GM18508 (cell line): ENCODE results near the gene ITPR1.

ENCODE experiments used
- ATAC-seq: cut with Tn5 transposase; IDR thresholded peaks from one replicate; pipeline ENCODE4 v1.9.1; 2021; ENCODE audit warnings: moderate number of reproducible peaks; ENCODE audit not compliant: insufficient read depth, unreplicated experiment

ITPR1 gene

GRCh38 chr3:4707324-4707723, 214.2 kb downstream of the ITPR1 start:
- ATAC-seq: no peak

DNA sequence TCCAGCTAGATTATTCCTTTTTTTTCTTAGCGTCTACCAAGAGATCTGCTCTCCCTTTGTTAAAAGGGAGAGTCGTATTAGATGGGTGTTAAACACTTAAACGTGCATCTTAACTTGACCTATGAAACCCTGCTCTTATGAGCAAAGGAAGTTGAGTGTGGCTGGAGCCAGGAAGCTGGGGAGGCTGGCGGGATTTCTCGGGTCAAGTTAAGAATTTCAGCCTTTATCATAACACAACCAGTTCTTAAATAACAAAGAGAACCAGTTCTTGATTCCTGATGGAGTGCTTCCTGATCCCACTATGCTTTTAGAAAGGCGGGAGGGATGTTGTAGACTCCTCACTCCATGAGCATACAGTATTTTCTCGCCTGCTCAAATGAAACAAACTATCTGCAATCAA, 215.1 kb downstream of the ITPR1 start:
- ATAC-seq: no peak

DNA sequence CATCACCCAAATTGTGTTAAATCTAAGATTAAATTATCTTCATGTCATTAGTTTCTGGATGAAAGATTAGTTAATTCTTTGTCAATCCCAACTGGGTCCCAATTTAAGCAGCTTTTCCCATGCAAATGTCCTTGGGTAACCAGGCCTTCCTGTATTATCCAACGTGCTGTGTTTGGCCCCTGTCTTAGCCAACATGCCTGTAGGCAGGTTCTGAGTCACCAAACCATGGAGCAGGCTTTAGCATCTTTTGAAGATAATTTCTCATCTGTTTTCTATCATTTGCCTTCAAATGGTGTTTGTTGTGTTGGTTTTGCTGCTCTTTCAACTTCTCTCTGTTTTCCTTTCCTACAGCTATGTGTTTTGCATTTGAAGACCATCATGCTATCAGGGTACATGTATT, 216.2 kb downstream of the ITPR1 start:
- ATAC-seq: no peak

DNA sequence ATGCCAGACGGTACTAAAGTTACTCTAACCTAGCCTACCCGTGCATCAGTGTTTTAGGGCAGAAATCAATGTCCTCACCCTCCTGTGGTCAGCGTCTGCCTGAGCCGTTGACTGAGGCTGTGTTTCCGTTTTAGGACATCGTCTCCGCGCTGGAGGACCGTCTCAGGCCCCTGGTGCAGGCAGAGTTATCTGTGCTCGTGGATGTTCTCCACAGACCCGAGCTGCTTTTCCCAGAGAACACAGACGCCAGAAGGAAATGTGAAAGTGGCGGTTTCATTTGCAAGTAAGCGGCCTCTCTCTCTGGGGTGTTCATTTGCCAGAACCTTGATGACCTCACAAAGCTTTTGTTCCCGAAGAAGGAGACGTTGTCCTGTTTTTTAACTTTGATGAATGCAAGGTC, 217.0 kb downstream of the ITPR1 start:
- ATAC-seq: no peak

- ATAC-seq: peak; percentile 15
Observed at GRCh38 chr3:4711680-4711992, 218.5 kb downstream of the ITPR1 start.

GRCh38 chr3:4712109-4712508, 219.0 kb downstream of the ITPR1 start:
- ATAC-seq: no peak

DNA sequence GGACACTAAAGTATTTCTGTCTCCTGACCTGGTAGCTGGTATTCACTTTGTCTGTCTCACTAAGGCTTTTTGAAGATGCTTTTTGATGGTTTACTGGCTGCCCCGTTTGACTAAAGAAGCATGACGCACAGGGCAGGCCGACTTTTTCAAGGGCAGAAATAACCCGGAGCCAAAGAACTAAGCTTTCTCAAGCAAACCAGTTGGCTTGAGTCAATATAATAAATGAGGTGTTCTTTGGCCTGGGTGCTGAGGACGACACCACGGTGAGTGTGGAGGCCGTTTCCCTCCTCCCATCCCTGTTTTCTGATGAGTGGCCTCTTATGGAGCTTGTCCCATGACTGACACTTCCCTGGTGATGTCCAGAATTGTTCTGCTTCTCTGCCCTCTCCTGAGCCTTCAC, 220.9 kb downstream of the ITPR1 start:
- ATAC-seq: no peak

DNA sequence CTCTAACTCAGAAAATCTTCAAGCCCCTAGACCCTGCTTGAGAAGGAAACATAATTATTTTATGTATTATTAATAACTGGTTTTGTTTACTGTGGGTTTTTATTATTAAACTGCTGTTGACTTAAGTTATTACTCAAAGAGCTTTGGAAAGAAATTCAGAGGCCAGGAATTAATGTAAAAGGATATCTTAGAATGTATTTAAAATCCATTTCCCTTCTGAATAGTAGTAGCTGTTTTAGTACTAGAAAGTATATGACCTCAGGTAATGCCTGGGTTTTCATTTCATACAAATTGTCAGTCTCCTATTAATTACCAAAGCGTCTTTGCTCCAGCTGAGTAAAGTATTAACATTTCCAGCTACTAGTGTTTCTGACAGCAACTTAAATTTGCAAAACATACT, 223.1 kb downstream of the ITPR1 start:
- no peak for ATAC-seq

DNA sequence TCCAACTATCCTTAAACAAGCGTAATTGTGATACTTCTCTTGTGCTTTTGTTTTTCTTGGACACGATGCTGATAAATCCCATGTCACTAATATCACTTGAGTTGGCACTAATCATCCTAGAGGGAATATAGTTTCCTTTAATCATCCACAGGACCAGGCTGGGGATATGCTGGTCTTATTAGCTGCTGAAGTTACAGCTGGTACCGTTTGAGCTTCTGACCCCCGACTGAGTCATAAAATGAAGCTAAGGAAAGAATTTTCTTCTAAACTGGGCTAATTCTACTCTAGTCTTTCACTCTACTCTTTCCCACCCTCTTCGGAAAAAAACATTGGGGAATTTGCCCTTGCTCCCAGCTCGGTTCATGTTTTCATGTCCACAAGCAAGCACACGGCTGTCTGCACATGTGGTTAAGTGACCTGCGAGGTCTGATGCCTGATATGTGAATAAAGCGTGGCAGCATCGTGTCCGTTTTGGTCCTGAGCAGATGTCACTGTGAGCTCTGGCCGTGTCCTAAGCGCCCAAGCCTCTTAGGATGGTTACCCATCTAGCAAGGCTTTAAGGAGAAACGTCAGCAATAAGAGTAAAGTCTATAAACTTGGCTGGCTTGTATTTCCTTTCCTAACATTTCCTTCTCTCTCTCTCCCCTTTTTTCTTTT, 223.7 kb downstream of the ITPR1 start:
- ATAC-seq: no peak

GRCh38 chr3:4717363-4717740, 224.2 kb downstream of the ITPR1 start:
- ATAC-seq: no peak

DNA sequence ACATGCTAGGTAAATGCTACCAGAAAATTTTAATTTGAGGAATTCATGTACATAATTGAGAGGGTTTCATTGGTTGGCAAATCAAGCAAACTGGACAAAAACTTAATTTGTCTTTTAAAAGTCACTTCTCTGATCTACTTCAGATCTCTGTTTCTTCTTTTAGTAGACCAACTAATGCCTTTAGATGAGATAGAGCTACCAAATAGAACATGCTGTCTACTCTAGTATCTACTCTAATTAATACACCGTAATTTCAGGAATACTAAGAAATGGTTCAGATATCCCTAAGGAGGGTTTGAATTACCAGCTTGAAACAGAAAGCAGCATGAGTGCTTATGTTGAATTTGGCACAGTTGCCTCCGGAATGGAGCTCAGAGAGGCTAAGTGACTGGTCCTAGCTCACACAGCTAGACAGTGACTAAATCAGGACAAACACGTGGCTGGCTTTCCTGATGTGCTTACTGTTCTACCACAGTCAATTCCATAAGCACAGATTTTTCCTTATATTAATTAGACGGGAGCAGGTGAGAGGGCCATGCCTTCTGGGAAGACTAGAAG, 225.1 kb downstream of the ITPR1 start:
- ATAC-seq: no peak

GRCh38 chr3:4719046-4719501, 225.9 kb downstream of the ITPR1 start:
- no peak for ATAC-seq

DNA sequence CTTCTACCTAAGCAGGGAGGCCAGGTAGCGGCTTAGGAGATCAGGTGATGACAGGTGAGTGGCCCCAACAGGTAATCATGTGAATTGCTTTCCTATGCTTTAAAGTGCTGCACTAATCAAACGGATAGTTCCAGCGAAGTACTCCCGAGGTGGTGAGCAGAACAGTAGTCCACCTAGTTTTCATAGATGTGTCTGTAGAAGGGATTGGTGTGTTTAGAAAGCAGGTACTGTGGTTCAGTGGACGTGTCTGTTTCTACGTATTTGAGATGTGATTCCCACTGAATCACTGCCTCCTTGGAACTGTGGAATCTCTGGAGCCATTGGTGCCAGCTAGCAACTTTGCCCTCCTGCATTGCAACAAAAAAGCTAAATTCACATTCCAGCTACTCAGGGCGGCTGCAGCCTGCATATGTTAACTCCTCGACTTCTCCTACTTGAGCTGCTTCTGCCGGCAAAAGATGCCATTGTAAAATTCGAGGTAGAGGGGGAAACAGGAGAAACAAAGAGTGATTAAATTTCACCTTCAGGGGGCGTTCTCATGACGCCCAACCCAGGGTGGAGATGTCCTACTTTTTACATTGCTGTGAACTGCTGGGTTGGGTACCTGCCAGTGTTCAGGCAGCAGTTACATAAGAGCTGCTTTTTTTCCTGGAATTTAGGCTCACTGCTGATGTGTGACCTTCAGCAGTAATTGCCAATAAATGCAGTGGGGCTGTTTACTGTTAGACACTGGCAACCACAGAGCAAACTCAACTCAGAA, 227.3 kb downstream of the ITPR1 start:
- ATAC-seq: no peak

GRCh38 chr3:4721511-4721911, 228.4 kb downstream of the ITPR1 start:
- no peak for ATAC-seq

- ATAC-seq: peak; percentile 70
Observed at GRCh38 chr3:4722103-4722502, 229.0 kb downstream of the ITPR1 start.

DNA sequence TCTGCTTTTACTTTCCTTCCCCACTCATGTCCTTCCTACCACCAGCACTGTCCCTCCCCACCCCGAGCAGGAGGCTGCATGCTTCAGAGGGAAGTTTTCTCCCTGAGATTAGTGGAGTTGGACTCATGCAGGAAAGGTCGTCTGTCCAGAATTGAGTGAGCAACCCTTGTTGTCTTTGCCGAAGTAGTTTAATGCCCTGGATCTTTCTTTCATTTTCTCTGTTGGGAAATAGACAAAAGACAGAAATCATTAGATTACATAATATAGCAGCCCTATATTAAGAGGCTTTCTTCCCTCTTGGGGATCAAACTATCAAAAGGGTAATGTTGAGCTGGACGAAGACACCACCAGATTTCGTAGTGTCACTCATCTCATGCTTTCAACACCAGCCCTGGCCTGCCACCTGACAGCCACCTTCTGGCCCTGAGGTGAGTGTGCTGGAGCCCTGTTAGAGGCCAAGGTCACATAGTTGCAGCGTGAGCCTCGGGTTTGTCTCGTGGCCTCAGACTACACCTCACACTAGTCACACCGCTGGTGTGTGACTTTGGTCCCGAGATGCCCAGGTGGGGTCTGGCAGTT, 231.0 kb downstream of the ITPR1 start:
- ATAC-seq: no peak

GRCh38 chr3:4726549-4726948, 233.4 kb downstream of the ITPR1 start:
- ATAC-seq: no peak

GRCh38 chr3:4729061-4729973, 236.2 kb downstream of the ITPR1 start:
- ATAC-seq: no peak

GRCh38 chr3:4730719-4731118, 237.6 kb downstream of the ITPR1 start:
- ATAC-seq: no peak

DNA sequence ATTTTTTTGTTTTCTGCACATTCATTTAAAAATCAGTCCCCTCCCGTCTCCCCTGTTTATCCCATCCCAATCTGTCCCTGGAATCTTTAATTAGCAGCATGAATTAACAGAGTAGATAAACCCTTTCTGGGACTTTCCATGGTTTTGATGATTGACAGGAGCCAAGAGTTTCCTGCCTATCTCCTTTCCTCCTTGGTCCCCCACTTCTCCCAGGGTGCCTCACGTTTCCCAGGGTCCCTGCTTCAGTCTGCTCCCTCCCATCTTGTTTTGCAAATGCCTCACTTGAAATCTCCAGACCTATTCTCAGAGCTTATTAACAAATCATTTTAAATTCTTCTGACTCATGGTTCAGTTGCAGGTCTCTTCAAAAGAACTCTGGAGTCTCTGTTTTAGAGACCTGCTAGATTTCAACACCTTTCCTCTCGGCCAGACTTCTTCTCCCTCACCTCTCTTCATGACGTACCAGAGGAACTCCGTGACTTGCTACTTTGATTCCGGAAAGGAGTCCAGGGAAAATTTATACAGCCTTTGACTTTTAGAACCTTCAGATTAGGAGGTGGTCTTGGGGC, 238.5 kb downstream of the ITPR1 start:
- ATAC-seq: no peak
